SK-N-SH treated with all-trans-retinoic acid at 6 μM for 48 hours (cell line): ENCODE measurements around the gene HABP4.

ENCODE experiments used
- ARNTL ChIP-seq: fragments of 450-650 bp; formaldehyde crosslinking; IDR thresholded peaks from 2 replicates; pipeline ENCODE4 v1.5.0; 2020; ENCODE audit warnings: low read depth, mild to moderate bottlenecking, moderate library complexity, borderline replicate concordance
- CREB5 ChIP-seq: fragments of 250-450 bp; sonication (Bioruptor Pico); IDR thresholded peaks from 2 replicates; pipeline ENCODE4 v1.5.1; 2020; ENCODE audit warnings: low read depth, mild to moderate bottlenecking, moderate library complexity
- ESRRG ChIP-seq: fragments of 250-450 bp; sonication (Bioruptor Pico); IDR thresholded peaks from 2 replicates; pipeline ENCODE4 v1.6.1; 2021; ENCODE audit warnings: mild to moderate bottlenecking
- OSR1 ChIP-seq: fragments of 250-450 bp; sonication (Bioruptor Pico); IDR thresholded peaks from 2 replicates; pipeline ENCODE4 v1.8.0; 2022; ENCODE audit warnings: moderate library complexity, mild to moderate bottlenecking, inconsistent platforms
- PPARA ChIP-seq: fragments of 250-450 bp; sonication (Bioruptor Pico); IDR thresholded peaks from 2 replicates; pipeline ENCODE4 v1.5.0; 2020; ENCODE audit warnings: mild to moderate bottlenecking, borderline replicate concordance
- RARB ChIP-seq: fragments of 250-450 bp; sonication (Bioruptor Pico); IDR thresholded peaks from 2 replicates; pipeline ENCODE4 v1.8.0; 2021; ENCODE audit warnings: mild to moderate bottlenecking, moderate library complexity
- ZFP30 ChIP-seq: fragments of 450-650 bp; formaldehyde crosslinking; IDR thresholded peaks from 2 replicates; pipeline ENCODE4 v1.5.0; 2022; ENCODE audit warnings: mild to moderate bottlenecking, moderate library complexity
- ZNF565 ChIP-seq: fragments of 450-650 bp; formaldehyde crosslinking; conservative IDR thresholded peaks from 2 replicates; pipeline ENCODE4 v1.5.0; 2020; ENCODE audit warnings: low read depth, mild to moderate bottlenecking, moderate library complexity
- ZNF8 ChIP-seq: fragments of 450-650 bp; formaldehyde crosslinking; IDR thresholded peaks from 2 replicates; pipeline ENCODE4 v1.5.0; 2020; ENCODE audit warnings: mild to moderate bottlenecking, moderate library complexity
- TF ChIP-seq, protein P1 (sequence below): fragments of 250-450 bp; sonication (Bioruptor Pico); IDR thresholded peaks from 2 replicates; pipeline ENCODE4 v1.5.0; 2020; ENCODE audit warnings: mild to moderate bottlenecking, moderate library complexity

GRCh38 chr9:96514800-96515158, 64.8 kb downstream of the HABP4 start:
- no peak for TF ChIP-seq ZNF565 (CRISPR knock-in tag)
- TF ChIP-seq ESRRG: no peak
- TF ChIP-seq ZNF8: no peak
- no peak for TF ChIP-seq ARNTL
- TF ChIP-seq OSR1: no peak
- TF ChIP-seq RARB (CRISPR knock-in tag): no peak
- TF ChIP-seq, protein P1, sequence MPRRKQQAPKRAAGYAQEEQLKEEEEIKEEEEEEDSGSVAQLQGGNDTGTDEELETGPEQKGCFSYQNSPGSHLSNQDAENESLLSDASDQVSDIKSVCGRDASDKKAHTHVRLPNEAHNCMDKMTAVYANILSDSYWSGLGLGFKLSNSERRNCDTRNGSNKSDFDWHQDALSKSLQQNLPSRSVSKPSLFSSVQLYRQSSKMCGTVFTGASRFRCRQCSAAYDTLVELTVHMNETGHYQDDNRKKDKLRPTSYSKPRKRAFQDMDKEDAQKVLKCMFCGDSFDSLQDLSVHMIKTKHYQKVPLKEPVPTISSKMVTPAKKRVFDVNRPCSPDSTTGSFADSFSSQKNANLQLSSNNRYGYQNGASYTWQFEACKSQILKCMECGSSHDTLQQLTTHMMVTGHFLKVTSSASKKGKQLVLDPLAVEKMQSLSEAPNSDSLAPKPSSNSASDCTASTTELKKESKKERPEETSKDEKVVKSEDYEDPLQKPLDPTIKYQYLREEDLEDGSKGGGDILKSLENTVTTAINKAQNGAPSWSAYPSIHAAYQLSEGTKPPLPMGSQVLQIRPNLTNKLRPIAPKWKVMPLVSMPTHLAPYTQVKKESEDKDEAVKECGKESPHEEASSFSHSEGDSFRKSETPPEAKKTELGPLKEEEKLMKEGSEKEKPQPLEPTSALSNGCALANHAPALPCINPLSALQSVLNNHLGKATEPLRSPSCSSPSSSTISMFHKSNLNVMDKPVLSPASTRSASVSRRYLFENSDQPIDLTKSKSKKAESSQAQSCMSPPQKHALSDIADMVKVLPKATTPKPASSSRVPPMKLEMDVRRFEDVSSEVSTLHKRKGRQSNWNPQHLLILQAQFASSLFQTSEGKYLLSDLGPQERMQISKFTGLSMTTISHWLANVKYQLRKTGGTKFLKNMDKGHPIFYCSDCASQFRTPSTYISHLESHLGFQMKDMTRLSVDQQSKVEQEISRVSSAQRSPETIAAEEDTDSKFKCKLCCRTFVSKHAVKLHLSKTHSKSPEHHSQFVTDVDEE (CRISPR knock-in tag): no peak
- no peak for TF ChIP-seq ZFP30 (CRISPR knock-in tag)
- no peak for TF ChIP-seq CREB5
- no peak for TF ChIP-seq PPARA (CRISPR knock-in tag)
